ENCODE results near the gene ZCCHC10. TPM values are rescaled to one million over a fixed set of nuclear protein-coding genes. Genes with fewer than 3 reads are reported as not detected.

The ZCCHC10 gene
- total RNA-seq, 1 experiment from 2014 or later, result 39.6 TPM

Other genes with a start within 250 kb of the ZCCHC10 start
- gene SEPTIN8, start 249.3 kb downstream of the ZCCHC10 start, total RNA-seq (2014; rRNA removed; shearing (Covaris generic)), result 25.4 and 26.5 TPM in 2 replicates
- gene SOWAHA, start 213.2 kb downstream of the ZCCHC10 start, total RNA-seq (2014; rRNA removed; shearing (Covaris generic)), result 0.02 and 0.08 TPM in 2 replicates
- 1.6 and 2.5 TPM in 2 replicates for gene SHROOM1, start 195.9 kb downstream of the ZCCHC10 start, total RNA-seq (2014; rRNA removed; shearing (Covaris generic))
- gene GDF9, start 160.1 kb downstream of the ZCCHC10 start, total RNA-seq (2014; rRNA removed; shearing (Covaris generic)), result 0.20 and 0.57 TPM in 2 replicates
- 229 and 261 TPM in 2 replicates for gene UQCRQ, start 159.9 kb downstream of the ZCCHC10 start, total RNA-seq (2014; rRNA removed; shearing (Covaris generic))
- 1.2 and 1.6 TPM in 2 replicates for gene LEAP2, start 152.9 kb downstream of the ZCCHC10 start, total RNA-seq (2014; rRNA removed; shearing (Covaris generic))
- gene AFF4, start 62.9 kb downstream of the ZCCHC10 start, total RNA-seq (2014; rRNA removed; shearing (Covaris generic)), result 45.2 and 51.0 TPM in 2 replicates
- 166 and 173 TPM in 2 replicates for gene HSPA4, start 25.5 kb upstream of the ZCCHC10 start, total RNA-seq (2014; rRNA removed; shearing (Covaris generic))

Measured in SJCRH30 (cell line).